ENCODE results near the gene TERB1. TPM values are rescaled to one million over a fixed set of nuclear protein-coding genes. Genes with fewer than 3 reads are reported as not detected.

TERB1 gene
- total and polyA plus RNA-seq, 2 of the 13 experiments (the other 11 are each of a cell fraction or from before 2014, with no cell fraction given), result not detected

DNA sequence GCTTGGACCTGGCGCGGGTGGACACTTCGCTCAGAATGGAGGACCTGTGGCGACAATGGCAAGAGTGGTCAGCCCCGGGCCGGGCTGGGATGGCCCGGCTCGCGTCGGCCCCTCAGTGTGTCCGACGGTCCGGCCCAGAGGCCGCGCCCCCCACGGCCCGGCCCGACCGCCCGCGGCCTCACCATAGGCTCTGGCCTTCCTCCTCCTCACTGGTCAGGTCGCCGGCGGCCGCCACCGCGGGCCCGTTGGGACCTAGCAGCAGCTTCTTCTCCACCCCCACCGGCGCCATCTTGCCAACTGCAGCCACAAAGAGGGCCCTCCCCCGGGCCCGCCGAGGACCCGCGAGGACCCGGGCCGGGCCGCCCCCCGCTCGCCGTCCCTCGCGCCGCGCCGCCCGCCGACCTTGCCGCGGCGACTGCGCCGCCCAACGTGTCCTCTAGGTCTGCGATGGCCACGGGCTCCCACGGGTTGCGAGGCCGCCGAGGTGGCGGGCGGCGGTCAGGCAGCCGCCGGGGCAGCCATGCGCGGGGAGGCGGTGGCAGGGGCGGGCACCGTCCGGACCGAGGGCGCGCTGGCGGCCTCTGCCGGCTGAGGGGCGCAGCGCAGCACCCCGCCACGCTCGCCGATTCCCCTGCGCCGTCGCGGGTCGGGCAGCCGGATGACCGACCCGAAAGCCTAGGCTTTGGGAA lies 49.9 kb downstream of the TERB1 start, which contains the start of gene DYNC1LI2 (continued):
- TF ChIP-seq, protein P1, sequence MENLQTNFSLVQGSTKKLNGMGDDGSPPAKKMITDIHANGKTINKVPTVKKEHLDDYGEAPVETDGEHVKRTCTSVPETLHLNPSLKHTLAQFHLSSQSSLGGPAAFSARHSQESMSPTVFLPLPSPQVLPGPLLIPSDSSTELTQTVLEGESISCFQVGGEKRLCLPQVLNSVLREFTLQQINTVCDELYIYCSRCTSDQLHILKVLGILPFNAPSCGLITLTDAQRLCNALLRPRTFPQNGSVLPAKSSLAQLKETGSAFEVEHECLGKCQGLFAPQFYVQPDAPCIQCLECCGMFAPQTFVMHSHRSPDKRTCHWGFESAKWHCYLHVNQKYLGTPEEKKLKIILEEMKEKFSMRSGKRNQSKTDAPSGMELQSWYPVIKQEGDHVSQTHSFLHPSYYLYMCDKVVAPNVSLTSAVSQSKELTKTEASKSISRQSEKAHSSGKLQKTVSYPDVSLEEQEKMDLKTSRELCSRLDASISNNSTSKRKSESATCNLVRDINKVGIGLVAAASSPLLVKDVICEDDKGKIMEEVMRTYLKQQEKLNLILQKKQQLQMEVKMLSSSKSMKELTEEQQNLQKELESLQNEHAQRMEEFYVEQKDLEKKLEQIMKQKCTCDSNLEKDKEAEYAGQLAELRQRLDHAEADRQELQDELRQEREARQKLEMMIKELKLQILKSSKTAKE (CRISPR knock-in tag; IDR thresholded peaks at IDR 0.05; ENCODE audit: borderline replicate concordance), result no peak
- TF ChIP-seq NCOA5 (CRISPR knock-in tag; IDR thresholded peaks at IDR 0.05) (no peak), ISL2 (CRISPR knock-in tag; IDR thresholded peaks at IDR 0.05) (no peak; the same call in 1 of the 2 replicates), ZBTB7A (CRISPR knock-in tag; IDR thresholded peaks at IDR 0.05) (no peak), IRF1 (CRISPR knock-in tag; IDR thresholded peaks at IDR 0.05; ENCODE audit: low read depth) (no peak), ZNF180 (CRISPR knock-in tag; IDR thresholded peaks at IDR 0.05; ENCODE audit: borderline replicate concordance, low read depth) (0 out of 2 replicates have a peak, but pooled peaks have one; percentile 45), ZC3H13 (CRISPR knock-in tag; IDR thresholded peaks at IDR 0.05) (no peak), ZNF383 (CRISPR knock-in tag; IDR thresholded peaks at IDR 0.05; ENCODE audit: borderline replicate concordance) (no peak), ZNF589 (CRISPR knock-in tag; conservative IDR thresholded peaks at IDR 0.05) (no peak), RFXAP (CRISPR knock-in tag; IDR thresholded peaks at IDR 0.05; ENCODE audit: borderline replicate concordance) (peak; percentile 20; the same call in 1 of the 2 replicates), ARNT (IDR thresholded peaks at IDR 0.05) (no peak), SNAPC4 (CRISPR knock-in tag; IDR thresholded peaks at IDR 0.05) (no peak), SIN3B (IDR thresholded peaks at IDR 0.05; ENCODE audit: low read length) (no peak; the same call in 1 of the 2 replicates), RFXANK (CRISPR knock-in tag; IDR thresholded peaks at IDR 0.05) (no peak)
- TF ChIP-seq, protein P2, sequence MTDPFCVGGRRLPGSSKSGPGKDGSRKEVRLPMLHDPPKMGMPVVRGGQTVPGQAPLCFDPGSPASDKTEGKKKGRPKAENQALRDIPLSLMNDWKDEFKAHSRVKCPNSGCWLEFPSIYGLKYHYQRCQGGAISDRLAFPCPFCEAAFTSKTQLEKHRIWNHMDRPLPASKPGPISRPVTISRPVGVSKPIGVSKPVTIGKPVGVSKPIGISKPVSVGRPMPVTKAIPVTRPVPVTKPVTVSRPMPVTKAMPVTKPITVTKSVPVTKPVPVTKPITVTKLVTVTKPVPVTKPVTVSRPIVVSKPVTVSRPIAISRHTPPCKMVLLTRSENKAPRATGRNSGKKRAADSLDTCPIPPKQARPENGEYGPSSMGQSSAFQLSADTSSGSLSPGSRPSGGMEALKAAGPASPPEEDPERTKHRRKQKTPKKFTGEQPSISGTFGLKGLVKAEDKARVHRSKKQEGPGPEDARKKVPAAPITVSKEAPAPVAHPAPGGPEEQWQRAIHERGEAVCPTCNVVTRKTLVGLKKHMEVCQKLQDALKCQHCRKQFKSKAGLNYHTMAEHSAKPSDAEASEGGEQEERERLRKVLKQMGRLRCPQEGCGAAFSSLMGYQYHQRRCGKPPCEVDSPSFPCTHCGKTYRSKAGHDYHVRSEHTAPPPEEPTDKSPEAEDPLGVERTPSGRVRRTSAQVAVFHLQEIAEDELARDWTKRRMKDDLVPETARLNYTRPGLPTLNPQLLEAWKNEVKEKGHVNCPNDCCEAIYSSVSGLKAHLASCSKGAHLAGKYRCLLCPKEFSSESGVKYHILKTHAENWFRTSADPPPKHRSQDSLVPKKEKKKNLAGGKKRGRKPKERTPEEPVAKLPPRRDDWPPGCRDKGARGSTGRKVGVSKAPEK (CRISPR knock-in tag; IDR thresholded peaks at IDR 0.05; ENCODE audit: borderline replicate concordance), result no peak
- TF ChIP-seq, protein P3, sequence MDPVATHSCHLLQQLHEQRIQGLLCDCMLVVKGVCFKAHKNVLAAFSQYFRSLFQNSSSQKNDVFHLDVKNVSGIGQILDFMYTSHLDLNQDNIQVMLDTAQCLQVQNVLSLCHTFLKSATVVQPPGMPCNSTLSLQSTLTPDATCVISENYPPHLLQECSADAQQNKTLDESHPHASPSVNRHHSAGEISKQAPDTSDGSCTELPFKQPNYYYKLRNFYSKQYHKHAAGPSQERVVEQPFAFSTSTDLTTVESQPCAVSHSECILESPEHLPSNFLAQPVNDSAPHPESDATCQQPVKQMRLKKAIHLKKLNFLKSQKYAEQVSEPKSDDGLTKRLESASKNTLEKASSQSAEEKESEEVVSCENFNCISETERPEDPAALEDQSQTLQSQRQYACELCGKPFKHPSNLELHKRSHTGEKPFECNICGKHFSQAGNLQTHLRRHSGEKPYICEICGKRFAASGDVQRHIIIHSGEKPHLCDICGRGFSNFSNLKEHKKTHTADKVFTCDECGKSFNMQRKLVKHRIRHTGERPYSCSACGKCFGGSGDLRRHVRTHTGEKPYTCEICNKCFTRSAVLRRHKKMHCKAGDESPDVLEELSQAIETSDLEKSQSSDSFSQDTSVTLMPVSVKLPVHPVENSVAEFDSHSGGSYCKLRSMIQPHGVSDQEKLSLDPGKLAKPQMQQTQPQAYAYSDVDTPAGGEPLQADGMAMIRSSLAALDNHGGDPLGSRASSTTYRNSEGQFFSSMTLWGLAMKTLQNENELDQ (CRISPR knock-in tag; IDR thresholded peaks at IDR 0.05; ENCODE audit: borderline replicate concordance), result no peak
